Measurements from ENCODE around the gene DAB2. TPM values are rescaled to one million over a fixed set of nuclear protein-coding genes. Genes with fewer than 3 reads are reported as not detected.

Gene DAB2
- total and polyA plus RNA-seq, 4 donors, result 10.0 to 25.6 (median 16.1) TPM

GRCh38 chr5:39452846-39453245 is 28.1 kb upstream of the DAB2 start:
- no peaks in the 10 kb centered on the region for H3K9me3 ChIP-seq (ENCODE audit: control insufficient read depth in 4 of 4, low read length in 3 of 4)
- H3K4me3 ChIP-seq (ENCODE audit: low read depth in 1 of 3, low read length in 3 of 3), result no peak overlapping the region
- DNase-seq (ENCODE audit: low spot score), result no peak
- no peaks in the 10 kb centered on the region for H3K27me3 ChIP-seq (ENCODE audit: control insufficient read depth in 4 of 4, insufficient read depth in 4 of 4, low read length in 3 of 4)
- no peaks in the 10 kb centered on the region for H3K4me1 ChIP-seq (ENCODE audit: control insufficient read depth in 4 of 4, insufficient read depth in 4 of 4, low read length in 3 of 4)
- TF ChIP-seq CTCF (IDR thresholded peaks at IDR 0.05; ENCODE audit: low read depth, low read length, missing input control), result no peak
- no peak for TF ChIP-seq ATF3 (IDR thresholded peaks at IDR 0.05)
- TF ChIP-seq MAX (IDR thresholded peaks at IDR 0.05), result no peak
- TF ChIP-seq HNF4A (conservative IDR thresholded peaks at IDR 0.05), result no peak
- TF ChIP-seq RXRA (IDR thresholded peaks at IDR 0.05), result no peak
- TF ChIP-seq EGR1 (IDR thresholded peaks at IDR 0.05; ENCODE audit: low read depth in 2 of 2), result no peak
- no peak for TF ChIP-seq JUND (IDR thresholded peaks at IDR 0.05)
- TF ChIP-seq NR2F2 (IDR thresholded peaks at IDR 0.05), result no peak
- no peak for TF ChIP-seq GABPA (IDR thresholded peaks at IDR 0.05 in 1 of 2, conservative IDR thresholded peaks at IDR 0.05 in 1 of 2)
- no peak for TF ChIP-seq YY1 (IDR thresholded peaks at IDR 0.05)
- TF ChIP-seq FOXA2 (IDR thresholded peaks at IDR 0.05), result no peak
- no peak for TF ChIP-seq HNF4G (IDR thresholded peaks at IDR 0.05)
- TF ChIP-seq ZBTB33 (IDR thresholded peaks at IDR 0.05), result no peak
- TF ChIP-seq TAF1 (conservative IDR thresholded peaks at IDR 0.05), result no peak
- no peak for TF ChIP-seq REST (IDR thresholded peaks at IDR 0.05)
- TF ChIP-seq RAD21 (IDR thresholded peaks at IDR 0.05), result no peak
- TF ChIP-seq SP1 (IDR thresholded peaks at IDR 0.05), result no peak
- TF ChIP-seq FOXA1 (IDR thresholded peaks at IDR 0.05), result no peak
- no peak overlapping the region for H3K27ac ChIP-seq (ENCODE audit: low read depth in 1 of 2, low read length in 2 of 2)
- 75% methylated on average over 2 of the region's 2 CpGs for WGBS
- no peak overlapping the region for H3K9ac ChIP-seq (ENCODE audit: low read depth in 1 of 2, low read length in 2 of 2)
- H3K36me3 ChIP-seq (ENCODE audit: control insufficient read depth in 4 of 4, insufficient read depth in 3 of 4, low read depth in 1 of 4, low read length in 3 of 4), result no peaks in the 10 kb centered on the region

All from liver (tissue), 9 donors.